GM19455 (cell line): Measurements from ENCODE around the gene GALNT9.
"Not testable (repeated sequence)": the region's sequence is repeated elsewhere in the genome, so short reads cannot be mapped to it uniquely, and the experiment has no call there.

Experiments
- ATAC-seq: cut with Tn5 transposase; IDR thresholded peaks from one replicate; pipeline ENCODE4 v1.9.1; 2021; ENCODE audit not compliant: unreplicated experiment

Gene GALNT9

DNA sequence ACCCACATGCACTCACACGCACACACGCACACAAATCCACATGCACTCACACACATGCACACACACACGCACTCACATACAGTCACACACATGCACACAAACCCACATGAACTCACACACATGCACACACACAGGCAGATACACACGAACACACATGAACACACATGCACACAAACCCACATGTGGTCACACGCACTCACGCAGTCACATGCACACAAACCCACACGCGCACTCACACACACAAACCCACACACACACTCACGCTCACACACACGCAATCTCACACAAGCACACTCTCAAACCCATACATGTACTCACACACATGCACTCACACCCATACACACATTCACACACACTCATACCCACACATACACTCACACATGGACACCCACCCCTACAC, 61.5 kb downstream of the GALNT9 start:
- no peak for ATAC-seq

- ATAC-seq, result no peak
Measured at GRCh38 chr12:132266802-132267201, 62.6 kb downstream of the GALNT9 start.

DNA sequence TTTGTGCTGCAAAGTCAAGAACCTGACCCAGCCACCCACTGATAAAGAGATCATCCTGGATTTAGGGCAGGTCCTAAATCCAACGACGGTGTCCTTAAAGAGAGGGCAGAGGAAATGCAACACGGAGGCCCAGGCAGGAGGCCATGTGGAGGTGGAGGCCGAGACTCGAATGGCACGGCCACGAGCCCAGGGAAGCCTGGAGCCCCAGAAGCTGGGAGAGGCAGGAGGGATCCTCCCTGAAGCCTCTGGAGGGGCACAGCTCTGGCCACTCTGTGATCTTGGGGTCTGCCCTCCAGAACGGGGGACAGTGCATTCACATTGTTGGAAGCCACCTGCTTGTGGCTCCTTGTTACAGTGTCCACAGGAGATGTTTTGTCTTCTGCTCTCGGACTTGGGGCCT, 63.0 kb downstream of the GALNT9 start:
- ATAC-seq, result no peak

DNA sequence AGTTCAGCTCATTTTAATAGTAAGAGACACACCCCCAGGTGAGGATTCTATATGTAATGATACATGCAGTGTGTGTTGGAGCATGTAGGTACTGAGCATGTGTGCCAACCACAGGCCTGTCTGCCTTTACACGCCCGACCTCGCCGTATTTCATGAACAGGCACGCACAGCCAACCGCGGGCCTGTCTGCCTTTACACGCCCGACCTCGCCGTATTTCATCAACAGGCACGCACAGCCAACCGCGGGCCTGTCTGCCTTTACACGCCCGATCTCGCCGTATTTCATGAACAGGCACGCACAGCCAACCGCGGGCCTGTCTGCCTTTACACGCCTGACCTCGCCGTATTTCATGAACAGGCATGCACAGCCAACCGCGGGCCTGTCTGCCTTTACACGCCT, 63.6 kb downstream of the GALNT9 start:
- ATAC-seq, result not testable (repeated sequence)

- no peak for ATAC-seq
Measured at GRCh38 chr12:132265056-132265800, 64.2 kb downstream of the GALNT9 start.

- ATAC-seq, result no peak
Measured at GRCh38 chr12:132264086-132265010, 65.0 kb downstream of the GALNT9 start.

DNA sequence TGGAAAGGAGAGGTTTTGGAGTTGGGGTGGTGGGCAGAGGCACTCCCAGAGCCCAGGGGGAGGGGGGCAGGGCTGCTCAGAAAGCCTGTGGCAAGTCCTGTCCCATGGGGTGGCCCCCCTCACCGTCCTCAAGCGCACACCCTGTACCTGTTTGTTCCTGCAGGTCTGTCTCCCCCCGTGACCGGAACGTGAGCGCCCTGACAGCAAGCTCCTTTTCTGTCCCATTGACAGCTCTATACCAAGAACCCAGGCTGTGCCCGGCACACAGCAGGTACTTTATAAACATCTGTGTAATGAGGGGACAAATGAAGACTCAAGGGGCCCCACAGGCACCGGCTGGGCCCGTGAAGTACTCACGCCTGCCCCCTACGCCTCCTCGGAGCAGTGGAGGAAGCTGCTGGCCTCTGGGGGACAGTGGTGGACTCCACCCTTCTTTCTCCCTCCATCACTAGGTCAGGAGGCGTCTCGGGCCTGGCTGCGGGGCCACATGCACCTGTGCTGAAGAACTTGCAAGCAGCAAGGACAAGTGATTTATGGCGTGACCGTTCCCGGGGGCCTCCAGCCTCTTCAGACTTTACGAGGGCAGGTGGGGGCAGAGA, 65.8 kb downstream of the GALNT9 start:
- ATAC-seq, result no peak

GRCh38 chr12:132263061-132263360, 66.4 kb downstream of the GALNT9 start:
- ATAC-seq, result no peak

- no peak for ATAC-seq
Measured at GRCh38 chr12:132262256-132263060, 66.9 kb downstream of the GALNT9 start.

GRCh38 chr12:132261328-132262138, 67.9 kb downstream of the GALNT9 start:
- no peak for ATAC-seq

- ATAC-seq, result no peak
Measured at GRCh38 chr12:132260721-132261120, 68.7 kb downstream of the GALNT9 start.

DNA sequence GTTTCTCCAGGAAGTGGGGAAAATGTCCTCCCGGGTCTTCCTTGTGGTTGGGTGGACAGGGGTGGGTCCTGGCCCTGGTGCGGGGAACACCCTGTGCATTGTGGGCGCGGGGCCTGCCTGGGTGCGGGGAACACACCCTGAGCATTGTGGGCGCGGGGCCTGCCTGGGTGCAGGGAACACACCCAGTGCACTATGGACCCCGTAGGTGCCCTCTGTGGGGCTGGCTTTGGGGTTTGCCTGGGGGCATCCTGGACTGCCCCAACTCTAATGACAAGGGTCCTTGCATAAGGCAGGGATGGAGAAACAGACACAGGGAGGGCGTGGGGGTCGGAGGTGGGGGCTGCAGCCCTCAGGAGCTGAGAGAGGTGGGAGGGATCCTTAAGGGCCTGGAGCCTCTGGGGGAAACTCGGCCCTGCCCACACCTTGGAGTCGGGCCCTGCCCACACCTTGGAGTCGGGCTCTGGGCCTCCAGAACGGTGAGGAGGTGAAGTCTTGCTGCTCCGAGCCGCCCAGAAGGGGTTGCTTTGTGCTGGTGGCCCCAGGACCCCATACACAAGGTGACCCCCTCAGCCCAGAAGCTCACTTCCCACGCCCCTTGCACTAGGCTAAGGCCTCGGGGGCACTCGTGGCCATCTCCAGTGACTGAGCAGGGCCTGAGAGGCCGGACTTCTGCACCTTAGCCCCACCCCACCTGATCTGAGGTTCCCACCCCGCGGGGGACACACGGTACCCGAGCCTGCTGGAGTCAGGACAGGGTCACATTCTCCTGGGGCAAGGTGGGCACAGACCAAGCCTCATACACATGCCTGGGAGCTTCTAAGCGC, 69.3 kb downstream of the GALNT9 start:
- no peak for ATAC-seq

GRCh38 chr12:132259364-132259871, 70.0 kb downstream of the GALNT9 start:
- ATAC-seq, result no peak

GRCh38 chr12:132258543-132258942, 70.8 kb downstream of the GALNT9 start:
- ATAC-seq, result no peak

DNA sequence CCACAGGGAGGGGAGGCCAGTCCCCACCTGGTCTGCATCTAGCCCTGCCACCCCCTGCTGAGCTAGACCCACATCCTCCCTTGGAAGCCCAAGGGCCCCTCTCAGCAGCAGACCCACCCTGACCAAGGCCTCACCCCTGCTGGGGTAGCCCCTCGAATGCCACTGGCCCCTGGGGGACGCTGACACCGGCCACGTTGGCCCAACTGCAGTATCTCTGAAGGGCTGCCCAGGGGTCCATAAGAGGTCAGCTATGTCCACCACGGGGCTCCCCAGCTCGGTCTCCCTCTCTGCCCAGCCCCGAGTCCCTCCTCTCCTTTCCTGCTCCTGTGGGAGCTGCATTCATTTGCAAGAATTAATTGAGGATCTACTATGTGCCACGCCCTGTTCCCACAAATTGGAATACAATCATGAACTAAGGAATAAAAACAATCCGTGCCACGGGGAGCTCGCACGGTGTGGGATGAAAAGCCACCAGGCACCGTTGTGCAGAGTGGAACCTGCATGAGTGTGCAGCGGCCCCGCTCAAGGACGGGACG, 71.4 kb downstream of the GALNT9 start:
- ATAC-seq, result no peak

- no peak for ATAC-seq
Measured at GRCh38 chr12:132257206-132257954, 72.0 kb downstream of the GALNT9 start.

GRCh38 chr12:132256646-132257045, 72.7 kb downstream of the GALNT9 start:
- no peak for ATAC-seq

DNA sequence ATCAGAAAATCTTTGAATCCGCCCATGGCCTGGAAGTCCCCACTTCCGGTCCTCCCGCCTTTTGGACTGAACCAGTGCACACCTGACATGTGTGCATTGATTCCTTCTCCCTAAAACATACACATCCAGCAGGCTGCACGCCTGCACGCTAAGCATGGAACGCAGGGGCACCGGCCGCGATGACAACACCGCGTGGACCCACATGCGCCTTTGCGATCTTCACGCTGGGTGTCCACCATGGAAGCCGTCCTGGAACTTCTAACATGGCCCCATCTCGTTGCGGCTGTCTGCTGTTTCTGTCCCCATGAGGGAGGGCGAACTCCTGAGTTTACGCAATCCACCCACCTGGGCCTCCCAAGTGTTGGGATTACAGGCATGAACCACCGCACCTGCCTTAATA, 73.7 kb downstream of the GALNT9 start:
- ATAC-seq, result no peak
